IPS DF 4.7 (cell line): ENCODE measurements around the gene VWA8.

Experiments
- DNase-seq: peaks from one replicate; pipeline ENCODE4 v3.0.0-alpha.2; 2013; ENCODE audit warnings: low spot score; ENCODE audit errors: extremely low read depth

The VWA8 gene

DNA sequence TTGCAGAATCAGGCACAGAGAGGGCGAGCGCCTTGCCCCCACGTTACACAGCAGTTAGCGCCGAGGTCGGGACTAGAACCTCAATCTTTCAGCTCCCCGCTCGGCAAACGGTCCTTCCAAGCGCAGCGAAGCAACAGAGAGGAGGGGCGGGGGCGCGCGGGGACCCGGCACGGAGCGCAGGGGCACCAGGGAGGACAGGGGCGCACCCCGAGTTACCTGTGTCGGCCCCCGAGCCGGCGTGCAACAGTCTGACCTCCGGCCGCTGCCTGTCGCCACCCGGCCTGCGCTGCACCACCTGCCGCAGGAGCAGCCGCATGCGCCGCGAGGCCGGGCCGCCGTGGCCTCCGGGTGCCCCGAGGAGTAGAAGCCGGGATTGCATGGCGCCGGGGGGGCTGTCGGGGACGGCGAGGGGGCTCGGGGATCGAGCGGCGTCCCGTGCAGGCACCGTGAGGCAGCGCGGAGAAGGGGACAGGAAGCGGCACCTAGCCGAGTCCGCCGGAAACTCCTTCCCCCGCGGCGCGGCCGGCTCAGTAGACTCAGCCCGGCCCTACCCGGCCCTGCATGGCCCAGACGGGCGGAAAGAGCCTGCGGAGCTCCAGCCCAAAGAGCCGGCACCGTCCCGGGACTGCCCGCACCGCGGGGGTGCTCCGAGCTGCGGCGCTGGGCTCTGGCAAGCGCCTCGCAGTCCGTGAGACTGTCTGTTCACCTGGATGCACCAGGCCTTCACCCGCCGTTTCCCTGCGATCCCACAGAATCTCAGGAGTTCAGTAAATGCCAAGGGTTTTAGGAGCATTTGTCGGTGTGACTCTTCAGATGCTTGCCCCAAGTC lies at the start of gene VWA8:
TSS of gene VWA8 (minus strand) at position 473 of the 829 bp plus-strand sequence. CDS start at position 379, 94 bp downstream.
- peak; percentile 38 for DNase-seq

DNA sequence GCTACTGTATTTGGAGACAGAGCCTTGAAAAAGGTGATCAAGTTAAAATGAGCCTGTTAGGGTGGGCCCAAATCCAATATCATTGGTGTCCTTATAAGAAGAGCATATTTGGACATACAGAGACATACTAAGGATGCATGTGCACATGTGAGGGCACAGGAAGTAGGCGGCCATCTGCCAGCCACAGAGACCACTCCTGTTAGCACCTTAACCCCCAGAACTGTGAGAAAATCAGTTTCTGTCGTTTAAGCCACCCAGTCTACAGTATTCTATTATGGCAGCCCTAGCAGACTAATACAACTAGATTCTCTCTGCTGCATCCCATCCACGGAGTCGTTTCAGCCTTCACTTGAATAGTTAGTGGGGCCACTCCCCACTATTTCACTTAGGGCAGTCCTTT lies 48.1 kb upstream of the VWA8 start:
- DNase-seq: no peak

DNA sequence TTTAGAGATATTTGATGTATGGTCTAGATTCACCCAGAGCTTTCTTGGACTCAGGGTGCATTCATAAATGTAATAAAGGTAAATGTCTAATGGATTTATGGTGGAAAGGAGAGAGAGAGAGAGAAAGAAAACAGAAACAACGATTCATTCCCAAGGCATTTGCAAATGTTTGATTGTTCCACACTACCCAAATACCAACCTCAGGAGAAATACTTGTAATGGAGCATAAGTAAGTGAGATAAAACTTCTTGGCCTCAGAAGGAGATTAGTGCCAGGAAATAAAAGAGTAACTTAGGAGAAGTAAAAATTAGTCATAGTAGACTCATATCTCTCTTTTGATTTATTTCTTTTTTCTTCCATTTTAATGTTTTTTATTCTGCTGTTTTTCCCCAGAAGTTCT lies 46.9 kb upstream of the VWA8 start:
- DNase-seq: no peak

DNA sequence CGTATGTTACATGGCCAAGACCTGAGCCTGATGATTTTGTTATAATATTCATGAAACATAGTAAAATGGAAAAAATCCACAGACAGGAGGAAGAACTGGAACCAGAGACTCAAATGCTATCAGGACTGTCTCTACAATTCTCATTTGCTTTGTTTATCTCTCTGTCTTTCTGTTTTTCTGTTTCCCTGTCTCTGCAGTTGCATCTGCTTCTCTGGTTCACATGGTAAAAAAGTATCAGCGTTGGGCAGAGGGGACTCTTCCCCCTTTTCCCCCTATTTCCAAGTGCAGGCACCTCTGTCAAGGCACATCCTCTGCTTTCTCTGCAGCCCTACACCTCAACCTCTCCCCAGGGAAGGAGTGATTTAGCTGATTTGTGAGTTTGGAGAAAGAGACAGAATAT lies 41.2 kb upstream of the VWA8 start:
- no peak for DNase-seq

DNA sequence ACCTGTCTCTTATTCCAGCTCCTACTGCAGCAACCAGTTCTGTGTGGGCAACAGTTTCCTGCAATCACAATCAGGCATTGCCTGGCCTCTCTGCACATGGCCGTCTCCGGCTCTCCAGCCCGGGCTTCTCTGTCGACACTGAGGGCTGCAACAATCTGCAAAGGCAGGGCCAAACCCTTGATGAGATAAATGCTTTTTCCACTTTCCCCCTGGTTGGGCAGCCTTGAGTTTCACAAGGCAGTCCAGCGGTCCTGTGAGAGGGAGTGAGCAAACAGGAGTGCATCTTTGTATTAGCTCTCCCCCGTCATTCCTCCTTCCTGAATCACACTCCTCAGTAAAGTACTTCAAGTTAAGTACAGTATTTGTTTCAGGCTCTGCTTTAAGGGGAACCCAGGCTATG lies 40.7 kb upstream of the VWA8 start:
- no peak for DNase-seq

DNA sequence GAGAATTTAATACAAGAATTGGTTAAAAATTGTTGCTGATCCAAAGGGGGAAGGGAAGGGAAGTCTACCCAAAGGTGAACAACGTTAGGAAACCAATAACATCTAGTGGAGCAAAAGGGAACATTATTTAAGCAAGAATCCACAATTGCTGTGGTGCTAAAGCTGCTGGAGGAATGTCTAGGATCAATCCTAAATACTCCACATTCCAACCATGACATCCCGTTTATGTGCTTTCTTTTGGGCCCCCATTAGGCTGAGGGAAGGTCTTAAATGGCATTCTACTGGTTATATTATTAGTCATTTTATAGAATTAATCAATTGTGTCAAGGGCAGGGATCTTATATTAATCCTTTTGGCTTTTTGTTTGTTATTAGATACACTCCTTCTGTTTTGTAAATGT lies 39.9 kb upstream of the VWA8 start:
- DNase-seq: no peak

DNA sequence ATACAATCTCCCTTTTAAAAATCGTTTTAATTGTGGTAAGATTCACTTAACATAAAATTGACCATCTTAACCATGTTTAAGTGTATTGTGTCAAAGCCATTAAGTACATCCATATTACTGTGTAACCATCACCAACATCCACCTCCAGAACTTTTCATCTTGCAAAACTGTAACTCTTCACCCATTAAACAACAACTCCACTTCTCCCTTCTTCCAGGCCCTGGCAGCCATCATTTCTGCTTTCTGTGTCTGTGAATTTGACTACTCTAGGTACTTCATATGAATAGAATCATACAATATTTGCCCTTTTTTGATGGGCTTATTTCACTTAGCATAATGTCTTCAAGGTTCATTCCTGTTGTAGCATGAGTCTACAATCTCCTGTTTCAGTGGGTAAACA lies 36.5 kb upstream of the VWA8 start:
- no peak for DNase-seq

DNA sequence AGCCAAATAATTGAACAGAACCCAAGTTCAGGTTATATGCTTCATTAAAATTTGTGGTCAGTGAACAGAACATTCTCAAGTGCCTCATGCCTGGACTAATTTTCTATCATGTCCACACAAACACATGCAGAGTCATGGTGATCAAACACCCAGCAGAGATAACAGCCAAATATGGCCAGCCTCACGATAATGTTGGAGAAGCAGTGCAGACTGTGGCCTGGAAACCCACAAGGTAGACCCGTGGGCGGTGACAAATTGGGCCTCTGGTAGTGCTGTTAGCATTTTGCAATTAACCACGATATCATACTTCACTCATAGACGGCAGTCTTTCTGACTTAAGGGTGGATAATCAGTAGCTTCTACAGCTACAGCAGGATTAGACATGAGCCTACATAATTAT lies 35.0 kb upstream of the VWA8 start:
- DNase-seq: no peak

DNA sequence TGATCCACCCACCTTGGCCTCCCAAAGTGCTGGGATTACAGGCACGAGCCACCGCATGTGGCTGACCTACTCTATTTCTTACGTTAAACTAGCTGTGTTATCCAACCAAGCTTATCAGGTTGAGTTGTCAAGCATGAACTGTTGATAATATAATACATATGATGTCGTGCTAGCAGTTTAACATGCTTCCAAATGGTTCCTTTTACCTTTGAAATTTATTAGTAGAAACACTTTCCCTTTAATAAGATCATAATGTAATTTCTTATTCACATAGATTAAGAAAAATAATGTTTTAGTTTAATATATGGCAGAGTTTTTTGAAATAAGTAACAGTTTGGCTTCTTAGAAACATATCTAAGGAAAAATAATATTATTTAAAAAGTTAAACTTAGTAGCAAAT lies 34.4 kb upstream of the VWA8 start:
- no peak for DNase-seq

DNA sequence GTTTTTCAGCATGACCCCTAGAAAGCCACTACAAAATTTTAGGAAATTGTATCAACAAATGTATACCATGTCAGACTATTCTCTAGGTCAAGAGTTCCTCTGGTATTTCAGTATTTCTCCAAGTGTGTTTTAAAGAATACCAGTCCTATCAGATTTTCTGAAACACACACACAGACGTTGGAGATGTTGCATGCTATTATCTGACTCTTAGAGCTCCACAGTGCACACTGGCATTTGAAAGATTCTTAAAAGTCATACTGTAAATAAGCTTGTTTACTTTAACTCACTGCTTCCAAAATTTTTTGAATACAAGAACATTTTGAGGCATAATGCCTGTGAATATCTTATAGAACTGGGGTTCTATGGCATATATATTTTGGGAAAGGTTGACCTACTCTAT lies 33.8 kb upstream of the VWA8 start:
- no peak for DNase-seq

DNA sequence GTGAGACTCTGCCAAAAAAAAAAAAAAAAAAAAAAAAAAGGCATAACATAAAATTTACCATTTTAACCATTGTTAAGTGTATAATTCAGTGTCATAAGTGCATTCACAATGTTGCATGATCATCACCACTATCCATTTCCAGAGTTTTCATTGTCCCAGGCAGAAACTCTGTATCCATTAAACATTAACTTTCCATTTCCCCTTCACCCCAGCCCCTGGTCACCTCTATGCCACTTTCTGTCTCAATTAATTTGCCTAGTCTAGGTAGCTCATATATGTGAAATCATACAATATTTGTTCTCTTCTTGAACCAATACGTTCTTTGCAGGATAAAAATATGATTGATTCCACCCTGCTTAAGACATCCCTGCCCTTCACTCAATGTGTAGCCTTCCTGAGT lies 31.0 kb upstream of the VWA8 start:
- DNase-seq: no peak

DNA sequence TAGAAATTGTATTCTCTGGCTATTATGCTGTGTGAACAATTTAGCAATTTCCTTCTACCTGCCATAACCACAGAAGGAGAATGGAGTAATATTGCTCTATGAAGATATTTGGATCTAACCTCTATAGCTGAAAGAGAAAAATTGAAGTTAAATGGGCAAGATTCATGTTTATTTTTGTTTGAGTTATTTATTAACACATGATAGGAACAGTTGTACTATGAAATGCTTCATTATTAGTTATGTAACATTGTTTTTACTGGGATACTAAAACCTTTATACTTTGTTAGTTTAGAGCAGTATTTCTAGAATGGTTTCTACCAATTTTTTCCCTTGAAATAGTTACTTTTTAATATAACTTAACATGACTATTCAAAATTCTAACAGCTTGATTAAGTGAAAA lies 27.3 kb upstream of the VWA8 start:
- DNase-seq: no peak

DNA sequence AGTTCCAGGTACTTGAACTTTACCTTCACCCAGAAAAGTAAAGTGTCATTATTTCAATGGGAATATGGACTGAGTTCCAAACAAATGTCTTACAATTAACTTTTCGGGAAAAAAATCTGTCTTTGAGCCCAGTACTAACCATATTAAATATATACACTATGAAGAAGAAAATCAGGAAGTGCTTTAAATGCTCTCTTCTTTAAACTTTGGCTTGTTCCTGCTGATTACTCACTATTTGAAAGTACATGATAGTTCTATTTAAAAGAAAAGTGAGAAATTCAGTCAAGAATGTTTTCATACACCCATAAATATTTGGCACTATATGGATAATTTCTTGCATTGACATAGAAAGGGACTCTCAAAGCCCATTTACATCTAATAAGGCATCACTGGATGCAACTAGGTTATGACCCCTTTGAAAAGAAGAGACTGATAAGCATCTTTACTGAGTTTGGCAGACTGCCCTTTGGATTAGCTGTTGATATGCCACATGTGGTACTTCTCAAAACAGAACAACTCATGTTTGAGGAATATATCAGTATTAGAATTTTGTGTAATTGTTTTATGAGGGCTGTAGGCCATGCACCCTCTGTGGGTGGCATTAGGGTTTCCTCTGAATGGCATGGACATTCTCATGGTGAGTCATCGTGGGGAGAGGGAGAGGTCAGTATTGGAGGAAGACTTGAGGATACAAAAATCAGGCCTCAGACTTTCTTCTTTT lies 25.0 kb upstream of the VWA8 start:
- no peak for DNase-seq

DNA sequence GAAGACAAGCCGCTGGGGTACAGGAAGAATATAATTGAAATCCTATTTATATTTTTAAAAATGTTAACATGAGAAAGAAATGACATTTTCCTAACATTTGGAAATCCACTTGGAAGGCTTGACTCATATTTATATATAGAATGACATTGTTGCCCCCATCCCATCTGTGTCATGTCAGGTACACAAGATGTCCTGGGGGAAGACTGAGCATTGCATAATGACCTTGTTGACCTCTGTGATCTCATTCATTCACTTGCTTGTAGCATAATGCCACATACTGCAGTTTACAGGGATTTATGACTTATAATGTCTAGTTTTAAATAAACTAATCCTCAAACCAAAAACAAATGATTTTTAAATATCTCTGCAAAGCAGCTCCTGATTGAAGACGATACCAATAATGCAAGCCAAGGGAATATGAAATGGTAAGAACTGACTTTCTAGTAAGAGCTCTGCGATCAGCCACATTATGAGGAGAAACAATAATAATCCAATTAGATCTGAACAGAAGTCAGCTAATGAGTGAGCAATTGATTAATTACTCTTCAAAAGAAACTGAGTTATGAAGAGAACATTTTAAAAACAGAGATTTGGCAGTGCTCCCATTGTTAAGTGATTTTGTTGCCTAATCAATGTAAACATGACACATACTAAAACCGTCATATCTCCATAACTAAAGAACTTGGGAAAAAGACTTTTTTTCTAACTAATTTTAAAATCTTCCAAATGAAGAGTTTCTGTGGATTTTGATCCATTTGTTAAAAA lies 21.2 kb upstream of the VWA8 start:
- no peak for DNase-seq

DNA sequence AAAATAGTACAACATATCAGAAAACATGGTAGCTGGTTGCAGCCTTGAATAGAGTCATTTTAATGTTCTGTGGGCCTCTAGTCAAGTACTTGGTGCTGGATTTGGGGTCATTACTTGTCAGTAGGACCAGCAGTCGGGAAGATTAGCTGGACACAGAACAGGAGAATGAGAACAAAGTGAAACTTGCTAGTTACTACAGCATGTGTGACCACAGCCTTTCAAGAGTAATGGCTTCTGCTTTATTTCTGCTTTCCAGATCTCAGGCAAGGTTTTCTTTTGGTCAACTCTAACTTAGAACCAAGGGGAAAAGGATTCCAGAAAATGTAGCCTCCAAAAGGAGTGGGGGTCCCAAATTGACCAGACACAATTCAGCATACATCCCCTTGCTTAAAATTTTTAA lies 17.1 kb upstream of the VWA8 start:
- no peak for DNase-seq

DNA sequence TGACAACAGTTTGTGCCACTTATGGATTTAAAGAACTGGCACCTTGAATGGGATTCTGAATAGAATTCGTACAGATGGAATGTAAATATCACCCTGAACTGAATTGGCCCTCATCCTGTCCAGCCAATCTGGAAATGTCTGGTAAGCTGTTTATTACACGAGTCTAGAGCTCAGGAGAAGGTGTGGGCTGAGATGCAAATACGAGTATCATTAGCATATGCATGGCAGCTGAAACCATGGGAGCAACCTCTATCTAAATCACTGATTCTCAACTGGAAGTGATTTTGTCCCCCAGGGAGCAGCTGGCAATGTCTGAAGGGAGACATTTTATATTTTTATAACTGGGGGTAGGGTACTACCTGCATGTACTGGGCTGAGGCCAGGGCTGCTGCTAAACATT lies 15.6 kb upstream of the VWA8 start:
- DNase-seq: no peak

DNA sequence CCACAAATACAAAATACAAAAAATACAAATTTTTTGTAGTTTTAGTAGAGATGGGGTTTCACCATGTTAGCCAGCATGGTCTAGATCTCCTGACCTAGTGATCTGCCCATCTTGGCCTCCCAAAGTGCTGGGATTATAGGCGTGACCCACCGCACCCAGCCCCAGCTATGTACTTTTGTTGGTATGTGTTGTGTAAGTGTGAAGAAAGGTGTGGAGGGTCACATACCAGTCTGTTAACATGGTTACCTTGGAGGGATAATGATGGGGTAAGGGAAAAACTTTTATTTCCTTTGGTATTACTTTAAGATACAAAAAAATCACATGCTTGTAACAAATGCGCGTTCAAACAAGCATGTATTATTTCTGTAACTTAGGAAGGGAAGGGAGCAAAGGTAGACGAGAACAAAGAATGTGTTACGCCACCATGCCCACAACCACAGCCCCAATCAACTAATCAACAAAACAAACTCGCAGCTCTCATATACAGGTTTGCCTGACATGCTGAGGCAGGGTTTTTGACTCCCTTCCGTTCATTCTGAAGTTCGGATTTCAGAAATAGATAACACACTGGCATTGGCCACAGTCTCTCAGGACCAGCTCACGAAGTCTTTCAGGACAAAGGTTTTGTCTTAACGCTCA lies 13.5 kb upstream of the VWA8 start:
- no peak for DNase-seq

DNA sequence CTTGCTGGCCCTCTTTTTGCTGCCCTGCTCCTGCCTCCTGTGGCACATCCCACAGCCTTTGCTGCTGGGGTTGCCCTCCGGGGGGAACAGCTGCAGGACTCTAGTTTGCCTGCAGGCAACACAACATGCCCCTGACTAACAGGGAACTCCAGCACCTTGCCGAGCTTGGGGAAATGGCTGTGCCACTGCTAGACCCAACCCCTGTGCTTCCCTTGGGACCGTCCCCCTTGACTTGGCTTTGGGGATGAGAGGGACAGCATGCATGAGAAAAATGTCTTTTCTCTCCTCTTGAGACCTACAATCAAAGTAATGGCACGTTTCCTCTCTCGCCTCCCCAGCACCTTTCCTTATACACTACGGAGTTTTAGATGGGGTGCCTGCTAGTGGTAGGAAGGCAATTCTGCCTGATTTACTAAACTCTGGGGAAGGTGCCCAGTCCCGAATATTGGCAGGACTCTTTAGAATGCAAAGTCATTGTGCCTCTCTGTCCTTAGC lies 12.4 kb upstream of the VWA8 start:
- peak; percentile 46 for DNase-seq

DNA sequence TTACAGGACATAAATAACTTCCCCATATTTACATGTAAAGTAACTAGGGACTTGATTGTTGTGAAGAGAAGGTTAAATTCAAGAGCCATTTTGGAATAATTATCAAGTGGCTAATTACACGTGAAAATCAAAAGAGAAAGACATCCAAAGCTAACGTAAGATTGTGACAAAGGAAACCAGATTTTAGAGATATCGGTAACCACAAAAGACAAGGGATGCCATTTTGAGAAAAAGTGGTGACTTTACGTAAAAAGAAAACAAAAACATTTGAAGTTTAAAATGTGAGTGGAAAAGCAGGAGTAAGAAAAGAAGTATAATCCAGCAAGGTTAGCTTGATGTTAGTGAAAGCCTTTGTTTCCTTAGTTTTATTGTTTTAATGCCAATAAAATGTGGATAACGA lies 10.9 kb upstream of the VWA8 start:
- DNase-seq: no peak

DNA sequence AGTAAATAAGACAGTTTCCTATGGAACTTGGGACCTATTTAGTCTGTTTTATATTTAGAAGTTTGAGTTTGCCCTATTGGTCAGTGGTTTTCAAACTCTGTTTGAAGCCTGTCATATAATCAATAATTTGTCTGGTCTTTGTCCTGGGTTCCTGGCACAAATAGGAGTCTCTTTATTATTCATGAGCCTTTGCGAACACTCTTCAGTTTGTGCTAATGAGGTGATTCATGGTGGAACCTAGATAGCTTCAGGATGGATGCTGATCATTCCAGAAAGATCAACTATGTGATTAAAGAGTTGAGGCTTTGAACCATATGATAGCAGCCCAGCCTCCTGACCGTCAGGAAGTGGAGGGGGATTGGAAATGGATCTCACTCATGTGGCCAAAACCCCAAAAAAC lies 10.0 kb upstream of the VWA8 start:
- no peak for DNase-seq

DNA sequence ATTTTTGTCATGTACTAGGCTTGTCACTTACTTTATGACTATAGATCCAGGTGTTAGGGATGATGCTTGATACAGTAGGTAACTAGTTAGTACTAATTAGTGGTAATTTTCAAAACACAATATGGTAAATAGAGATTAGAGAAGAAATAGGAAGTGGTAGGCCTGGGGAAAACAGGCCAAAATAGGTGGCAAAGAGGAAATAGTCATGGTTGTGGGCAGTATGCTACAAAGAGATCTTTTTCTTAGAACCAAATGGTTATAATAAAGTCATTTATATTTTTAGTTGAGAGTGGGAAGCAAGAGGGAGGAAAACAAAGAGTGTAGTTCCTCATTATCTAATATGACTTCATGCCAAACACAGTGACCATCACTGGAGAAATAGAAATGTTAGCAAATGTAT lies 9.1 kb upstream of the VWA8 start:
- no peak for DNase-seq

DNA sequence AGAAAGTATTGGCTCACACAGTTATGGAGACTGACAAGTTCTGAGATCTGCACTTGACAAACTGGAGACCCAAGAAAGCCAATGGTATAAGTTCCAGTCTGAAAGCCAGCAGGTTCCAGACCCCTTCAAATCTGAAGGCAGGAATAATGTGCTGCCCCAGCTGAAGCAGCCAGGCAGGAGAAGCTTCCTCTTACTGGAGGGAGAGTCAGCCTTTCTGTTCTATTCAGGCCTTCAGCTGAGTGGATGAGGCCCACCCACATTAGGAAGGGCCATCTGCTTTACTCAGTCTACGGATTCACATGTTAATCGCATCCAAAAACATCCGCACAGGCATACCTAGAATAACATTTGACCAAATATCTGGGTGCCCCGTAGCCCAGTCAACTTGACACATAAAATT lies 8.2 kb upstream of the VWA8 start:
- no peak for DNase-seq
